ENCODE measurements around the gene EIF4G3.
"Not testable (repeated sequence)": the region's sequence is repeated elsewhere in the genome, so short reads cannot be mapped to it uniquely, and the experiment has no call there.

The EIF4G3 gene

GRCh38 chr1:21100481-21100921 is 76.2 kb downstream of the EIF4G3 start:
- peak; percentile 63 for DNase-seq (ENCODE audit: low read depth)
- no peak for TF ChIP-seq CTCF (conservative IDR thresholded peaks at IDR 0.05; ENCODE audit: low read depth, low read length)

GRCh38 chr1:21099869-21100131 is 76.9 kb downstream of the EIF4G3 start:
- H3K4me3 ChIP-seq (ENCODE audit: low read depth, low read length), result no peak overlapping the region
- no peak for TF ChIP-seq CTCF (conservative IDR thresholded peaks at IDR 0.05; ENCODE audit: low read depth, low read length)
- no peak for DNase-seq (ENCODE audit: low read depth)

More at GRCh38 chr1:21100481-21100921, 76.2 kb downstream of the EIF4G3 start:
- H3K4me3 ChIP-seq (ENCODE audit: low read depth, low read length), result no peak overlapping the region

- no peak overlapping the region for H3K4me3 ChIP-seq (ENCODE audit: low read depth, low read length)
- no peak for TF ChIP-seq CTCF (conservative IDR thresholded peaks at IDR 0.05; ENCODE audit: low read depth, low read length)
- DNase-seq (ENCODE audit: low read depth), result peak; percentile 28
Measured at GRCh38 chr1:21099034-21099868, 77.4 kb downstream of the EIF4G3 start.

GRCh38 chr1:21098186-21098915 is 78.3 kb downstream of the EIF4G3 start:
- no peak for TF ChIP-seq CTCF (conservative IDR thresholded peaks at IDR 0.05; ENCODE audit: low read depth, low read length)
- DNase-seq (ENCODE audit: low read depth), result no peak
- no peak overlapping the region for H3K4me3 ChIP-seq (ENCODE audit: low read depth, low read length)

- DNase-seq (ENCODE audit: low read depth), result no peak
- H3K4me3 ChIP-seq (ENCODE audit: low read depth, low read length), result no peak overlapping the region
- no peak for TF ChIP-seq CTCF (conservative IDR thresholded peaks at IDR 0.05; ENCODE audit: low read depth, low read length)
Measured at GRCh38 chr1:21097729-21098128, 79.0 kb downstream of the EIF4G3 start.

- TF ChIP-seq CTCF (conservative IDR thresholded peaks at IDR 0.05; ENCODE audit: low read depth, low read length), result no peak
- no peak overlapping the region for H3K4me3 ChIP-seq (ENCODE audit: low read depth, low read length)
- no peak for DNase-seq (ENCODE audit: low read depth)
Measured at GRCh38 chr1:21095976-21096375, 80.7 kb downstream of the EIF4G3 start.

- not testable (repeated sequence) for DNase-seq (ENCODE audit: low read depth); H3K4me3 ChIP-seq (ENCODE audit: low read depth, low read length)
Measured at GRCh38 chr1:21094282-21094681, 82.4 kb downstream of the EIF4G3 start.

- not testable (repeated sequence) for DNase-seq (ENCODE audit: low read depth)
Measured at GRCh38 chr1:21093271-21093958, 83.3 kb downstream of the EIF4G3 start.

GRCh38 chr1:21092545-21092944 is 84.2 kb downstream of the EIF4G3 start:
- H3K4me3 ChIP-seq (ENCODE audit: low read depth, low read length); DNase-seq (ENCODE audit: low read depth): not testable (repeated sequence)

More at GRCh38 chr1:21093271-21093958, 83.3 kb downstream of the EIF4G3 start:
- not testable (repeated sequence) for H3K4me3 ChIP-seq (ENCODE audit: low read depth, low read length)

- DNase-seq (ENCODE audit: low read depth), result peak; percentile 87
- H3K4me3 ChIP-seq (ENCODE audit: low read depth, low read length), result not testable (repeated sequence)
Measured at GRCh38 chr1:21091053-21091690, 85.5 kb downstream of the EIF4G3 start.
